H1 (cell line): ENCODE data around the gene MNX1. TPM values are rescaled to one million over a fixed set of nuclear protein-coding genes. Genes with fewer than 3 reads are reported as not detected.

Experiments
- CTCF ChIA-PET: fragments of 300-600 bp; sonication (Branson Sonifier 250); formaldehyde crosslinking; loops from one replicate; lab custom pipeline; 2021; ENCODE audit not compliant: partially characterized antibody; lab: Charles Lee
- POLR2A ChIA-PET: fragments of 300-600 bp; sonication (Branson Sonifier 250); formaldehyde crosslinking; loops from one replicate; lab custom pipeline; 2021; ENCODE audit warnings: inconsistent platforms; ENCODE audit not compliant: partially characterized antibody; lab: Charles Lee
- DNase-seq, 2 experiments: peaks; one replicate each; pipeline versions ENCODE4 v3.0.0 to v3.0.0-alpha.2; 2010 to 2022; ENCODE audit warnings: low spot score in 2 of 2, low read depth in 1 of 2, mixed read lengths in 1 of 2
- FAIRE-seq: peaks from 2 replicates; lab custom pipeline; 2011; peaks lifted over from hg19 to GRCh38; lab: Jason Lieb, UNC
- H2AFZ ChIP-seq: 2 replicates; pipeline ENCODE4 v1.8.1; 2012; ENCODE audit warnings: low read length, inconsistent platforms
- H2AK5ac ChIP-seq: 2 replicates; pipeline ENCODE4 v1.6.1; 2013; ENCODE audit warnings: low read depth, low read length
- H2BK120ac ChIP-seq: replicated peaks from 2 replicates; pipeline ENCODE3; 2013; ENCODE audit warnings: low read depth, low read length, inconsistent platforms
- H2BK12ac ChIP-seq: 2 replicates; pipeline ENCODE4 v1.6.1; 2013; ENCODE audit warnings: low read depth, low read length
- H2BK15ac ChIP-seq: 2 replicates; pipeline ENCODE4 v1.6.1; 2013; ENCODE audit warnings: low read length
- H2BK20ac ChIP-seq: 2 replicates; pipeline ENCODE4 v1.6.1; 2013; ENCODE audit warnings: low read length
- H2BK5ac ChIP-seq: 2 replicates; pipeline ENCODE4 v1.6.1; 2013; ENCODE audit warnings: low read depth, low read length
- H3K14ac ChIP-seq: 2 replicates; pipeline ENCODE4 v1.6.1; 2013; ENCODE audit warnings: inconsistent platforms; ENCODE audit not compliant: insufficient read length
- H3K18ac ChIP-seq: 2 replicates; pipeline ENCODE4 v1.6.1; 2013; ENCODE audit warnings: low read length; ENCODE audit errors: extremely low read depth
- H3K23ac ChIP-seq: 2 replicates; pipeline ENCODE4 v1.6.1; 2013; ENCODE audit warnings: inconsistent platforms; ENCODE audit not compliant: insufficient read length
- H3K23me2 ChIP-seq: 2 replicates; pipeline ENCODE4 v1.6.1; 2013; ENCODE audit warnings: low read depth, low read length
- H3K27ac ChIP-seq: 2 replicates; pipeline ENCODE4 v1.6.1; 2011; ENCODE audit warnings: low read depth, low read length, inconsistent platforms
- H3K27me3 ChIP-seq, 4 experiments: replicated peaks in 1 of 4; 1 replicate in 1 of 4; 2 replicates in 3 of 4; pipeline versions ENCODE4 v1.6.1 to v1.8.1; 2011 to 2013; ENCODE audit warnings: low read length in 3 of 4, mild to moderate bottlenecking in 3 of 4, inconsistent platforms in 2 of 4, mixed read lengths in 2 of 4, moderate library complexity in 1 of 4; ENCODE audit not compliant: control insufficient read depth in 3 of 4, insufficient read depth in 3 of 4; ENCODE audit errors: extremely low read depth in 1 of 4
- H3K36me3 ChIP-seq, 4 experiments: 2 replicates each; pipeline versions ENCODE4 v1.6.1 to v1.8.1; 2011 to 2013; ENCODE audit warnings: mild to moderate bottlenecking in 4 of 4, low read length in 3 of 4, moderate library complexity in 2 of 4, control low read depth in 1 of 4, inconsistent platforms in 1 of 4; ENCODE audit not compliant: insufficient read depth in 4 of 4, control insufficient read depth in 2 of 4
- H3K4ac ChIP-seq: replicated peaks from 2 replicates; pipeline ENCODE3; 2013; ENCODE audit warnings: low read length, low read depth, mixed read lengths, inconsistent platforms; ENCODE audit not compliant: insufficient read length
- H3K4me1 ChIP-seq, 4 experiments: replicated peaks in 1 of 4; 1 replicate in 1 of 4; 2 replicates in 3 of 4; pipeline versions ENCODE4 v1.6.1 to v1.8.1; 2011 to 2013; ENCODE audit warnings: low read length in 3 of 4, inconsistent platforms in 2 of 4, mixed read lengths in 1 of 4; ENCODE audit not compliant: insufficient read depth in 4 of 4, control insufficient read depth in 3 of 4
- H3K4me2 ChIP-seq, 2 experiments: 2 replicates each; pipeline versions ENCODE4 v1.6.1 to v1.8.1; 2011 to 2013; ENCODE audit warnings: low read depth in 2 of 2, low read length in 2 of 2, control low read depth in 1 of 2, inconsistent platforms in 1 of 2, mild to moderate bottlenecking in 1 of 2; ENCODE audit not compliant: insufficient read depth in 1 of 2
- H3K4me3 ChIP-seq, 4 experiments: fragments of 200-600, 300-600 bp in 1 of 4; sonication (generic), shearing (Covaris generic), sonication (Bioruptor Twin) in 1 of 4; 2 replicates each; pipeline versions ENCODE4 v1.5.1 to v1.8.1; 2011 to 2016; ENCODE audit warnings: low read length in 4 of 4, low read depth in 3 of 4, control low read depth in 2 of 4, inconsistent platforms in 2 of 4, mild to moderate bottlenecking in 2 of 4, mixed read lengths in 1 of 4, moderate library complexity in 1 of 4; ENCODE audit not compliant: insufficient read depth in 2 of 4; ENCODE audit errors: extremely low read depth in 1 of 4
- H3K56ac ChIP-seq: replicated peaks from 2 replicates; pipeline ENCODE3; 2013; ENCODE audit warnings: low read depth, mild to moderate bottlenecking, mixed read lengths, low read length, inconsistent platforms; ENCODE audit not compliant: insufficient read length
- H3K79me1 ChIP-seq: 2 replicates; pipeline ENCODE4 v1.6.1; 2013; ENCODE audit warnings: low read depth, low read length, control low read depth
- H3K79me2 ChIP-seq, 2 experiments: 2 replicates each; pipeline versions ENCODE4 v1.6.1 to v1.8.1; 2012 to 2013; ENCODE audit warnings: low read length in 2 of 2, mild to moderate bottlenecking in 2 of 2, inconsistent platforms in 1 of 2; ENCODE audit not compliant: insufficient read depth in 2 of 2, control insufficient read depth in 1 of 2
- H3K9ac ChIP-seq, 4 experiments: replicated peaks in 1 of 4; 1 replicate in 1 of 4; 2 replicates in 3 of 4; pipeline versions ENCODE4 v1.6.1 to v1.8.1; 2011 to 2013; ENCODE audit warnings: low read depth in 3 of 4, low read length in 3 of 4, control low read depth in 2 of 4, mild to moderate bottlenecking in 2 of 4, moderate library complexity in 2 of 4, inconsistent platforms in 1 of 4; ENCODE audit errors: extremely low read depth in 1 of 4
- H3K9me3 ChIP-seq, 2 experiments: 2 replicates each; pipeline versions ENCODE4 v1.6.1 to v1.8.1; 2012 to 2013; ENCODE audit warnings: mild to moderate bottlenecking in 2 of 2, moderate library complexity in 2 of 2, control low read depth in 1 of 2, inconsistent platforms in 1 of 2, low read depth in 1 of 2, low read length in 1 of 2, mixed read lengths in 1 of 2; ENCODE audit not compliant: insufficient read depth in 2 of 2
- H4K20me1 ChIP-seq, 2 experiments: replicated peaks in 1 of 2; 2 replicates each; pipeline versions ENCODE3 to v1.8.1; 2011 to 2013; ENCODE audit warnings: inconsistent platforms in 2 of 2, low read length in 2 of 2, mild to moderate bottlenecking in 1 of 2; ENCODE audit not compliant: insufficient read depth in 2 of 2, control insufficient read depth in 1 of 2
- H4K5ac ChIP-seq: 2 replicates; pipeline ENCODE4 v1.6.1; 2013; ENCODE audit warnings: low read length, low read depth, mixed read lengths, inconsistent platforms; ENCODE audit not compliant: insufficient read length
- H4K8ac ChIP-seq: 2 replicates; pipeline ENCODE4 v1.8.0; 2013; ENCODE audit warnings: mild to moderate bottlenecking, moderate library complexity, low read length, inconsistent platforms; ENCODE audit not compliant: insufficient read depth; ENCODE audit errors: extremely low read depth
- H4K91ac ChIP-seq: replicated peaks from 2 replicates; pipeline ENCODE3; 2013; ENCODE audit warnings: low read length, mixed read lengths, inconsistent platforms; ENCODE audit not compliant: insufficient read length
- CREB1 ChIP-seq: IDR thresholded peaks from 2 replicates; pipeline ENCODE4 v1.6.1; 2012; ENCODE audit warnings: inconsistent platforms
- CTBP2 ChIP-seq: IDR thresholded peaks from 2 replicates; pipeline ENCODE4 v1.7.0; 2011; ENCODE audit warnings: borderline replicate concordance, mild to moderate bottlenecking, moderate library complexity, mixed read lengths, low read length; ENCODE audit not compliant: insufficient read depth, insufficient read length
- EP300 ChIP-seq, 2 experiments: IDR thresholded peaks; 1 replicate in 1 of 2; 2 replicates in 1 of 2; pipeline ENCODE4 v1.6.1; 2011 to 2012; ENCODE audit warnings: low read depth in 2 of 2, low read length in 2 of 2, mild to moderate bottlenecking in 2 of 2, borderline replicate concordance in 1 of 2, inconsistent platforms in 1 of 2, moderate library complexity in 1 of 2
- SAP30 ChIP-seq: fragments of 300-600 bp; sonication (generic); IDR thresholded peaks from 2 replicates; pipeline ENCODE4 v1.7.1; 2012; ENCODE audit warnings: low read length, moderate library complexity, mild to moderate bottlenecking, inconsistent platforms; ENCODE audit not compliant: insufficient read depth, insufficient replicate concordance
- SP1 ChIP-seq: IDR thresholded peaks from 2 replicates; pipeline ENCODE4 v1.6.1; 2011; ENCODE audit warnings: low read depth, low read length
- SP2 ChIP-seq: IDR thresholded peaks from 2 replicates; pipeline ENCODE4 v1.6.1; 2012; ENCODE audit warnings: mild to moderate bottlenecking, low read length, inconsistent platforms
- SRF ChIP-seq: IDR thresholded peaks from 2 replicates; pipeline ENCODE4 v1.6.1; 2011; ENCODE audit warnings: mild to moderate bottlenecking, low read depth, low read length, moderate library complexity
- TCF12 ChIP-seq: IDR thresholded peaks from 2 replicates; pipeline ENCODE4 v1.6.1; 2011; ENCODE audit warnings: low read depth, mild to moderate bottlenecking, low read length
- WGBS, 2 experiments: shearing (Covaris generic) in 1 of 2; methylation state at CpG; one replicate each; pipeline versions ENCODE4 v1.1.6 to v1.1.7; 2013 to 2015; ENCODE audit warnings: low lambda C conversion rate in 2 of 2, mixed read lengths in 2 of 2, inconsistent platforms in 1 of 2, low coverage in 1 of 2, missing lambda C conversion rate in 1 of 2; ENCODE audit not compliant: insufficient replicate concordance in 2 of 2, insufficient coverage in 1 of 2, insufficient read length in 1 of 2; ENCODE audit errors: extremely low coverage in 1 of 2, missing lambda C conversion rate in 1 of 2; 5-methylcytosine and 5-hydroxymethylcytosine counted together
- polyA plus RNA-seq, 7 experiments: library from polyadenylated mRNA; depleted of rRNA in 3 of 7; stranded (reverse) in 5 of 7; unstranded in 2 of 7; fragments of >200 nt in 5 of 7; fragments of 200-250 nt in 2 of 7; gene quantifications; 1 replicate in 5 of 7; 2 replicates in 1 of 7; 4 replicates in 1 of 7; pipeline versions ENCODE4 v1.2.1 to v1.2.3, GENCODE V29; 2011 to 2013; ENCODE audit warnings: missing spikeins in 2 of 7, mixed read lengths in 2 of 7
- total RNA-seq: library from RNA; stranded (reverse); fragmentation: NEBNext Ultra II Directional; extraction: Animal tissue kit (Norgen Biotek cat#: 25700); gene quantifications from 2 replicates; pipeline ENCODE4 v1.2.1, GENCODE V29; 2021
- TF ChIP-seq, protein P1 (sequence below): IDR thresholded peaks from 2 replicates; pipeline ENCODE4 v1.6.1; 2012; ENCODE audit warnings: inconsistent platforms

MNX1 gene
- total and polyA plus RNA-seq, 2 of the 8 experiments (the other 6 are each of a cell fraction or from before 2014, with no cell fraction given), result 0.39 TPM; not detected in 1

DNA sequence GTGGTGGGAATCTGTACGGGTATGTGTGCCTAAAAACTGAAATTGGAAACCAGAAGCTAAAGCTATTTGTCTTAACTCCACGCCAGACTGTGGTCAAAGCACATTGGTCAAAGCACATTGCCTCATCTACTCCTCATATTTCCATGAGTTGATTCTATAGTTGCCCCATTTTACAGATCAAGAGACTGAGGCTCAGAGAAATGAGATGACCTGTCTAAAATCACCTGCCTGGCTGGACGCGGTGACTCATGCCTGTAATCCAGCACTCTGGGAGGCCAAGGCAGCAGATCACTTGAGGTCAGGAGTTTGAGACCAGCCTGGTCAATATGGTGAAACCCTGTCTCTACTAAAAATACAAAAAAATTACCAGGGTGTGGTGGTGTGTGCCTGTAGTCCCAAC is 21.7 kb upstream of the MNX1 start:
- H2BK120ac ChIP-seq, result no peak overlapping the region
- no peak for DNase-seq
- no peak overlapping the region for H3K9ac ChIP-seq
- H2AFZ ChIP-seq, result no peak overlapping the region
- no peak overlapping the region for H3K27ac ChIP-seq
- no peak for FAIRE-seq
- WGBS, 2 experiments, result 87% methylated on average over 4 of the region's 4 CpGs; no CpG with 5 or more reads in 1 of the 2 experiments
- no peak overlapping the region for H3K4ac ChIP-seq
- H3K14ac ChIP-seq, result no peak overlapping the region
- no peak overlapping the region for H2AK5ac ChIP-seq
- H2BK15ac ChIP-seq, result no peak overlapping the region
- no peaks in the 10 kb centered on the region for H3K23me2 ChIP-seq
- H2BK12ac ChIP-seq, result no peak overlapping the region
- ChIA-PET CTCF (no interaction called here), POLR2A (interaction anchor here (0.7 kb wide), 1 partner anchor 10 kb away, joined by 4 read pairs; no protein-coding TSS in a partner anchor)
- 0 out of 7 replicates have a peak, but pooled peaks cover 0 to 3% (median 0%) of the 10 kb centered on the region in 4 experiments for H3K4me1 ChIP-seq
- no peaks in the 10 kb centered on the region for H3K79me1 ChIP-seq
- H3K4me3 ChIP-seq, result no peak overlapping the region
- H3K27me3 ChIP-seq, result peaks cover 0 to 4% (median 2%) of the 10 kb centered on the region in 4 experiments; a peak in 3 of 7 replicates
- H3K18ac ChIP-seq, result no peak overlapping the region
- no peak overlapping the region for H4K5ac ChIP-seq
- no peaks in the 10 kb centered on the region for H3K36me3 ChIP-seq
- no peak overlapping the region for H3K23ac ChIP-seq
- no peak overlapping the region for H4K8ac ChIP-seq
- no peak overlapping the region for H2BK20ac ChIP-seq
- H3K79me2 ChIP-seq, result no peaks in the 10 kb centered on the region
- H2BK5ac ChIP-seq, result no peak overlapping the region
- no peak overlapping the region for H3K56ac ChIP-seq
- no peaks in the 10 kb centered on the region for H3K9me3 ChIP-seq
- H4K20me1 ChIP-seq, result no peaks in the 10 kb centered on the region
- TF ChIP-seq EP300 (IDR thresholded peaks at IDR 0.05; ENCODE audit: borderline replicate concordance in 1 of 2, low read depth in 2 of 2, low read length in 2 of 2), result no peak
- TF ChIP-seq SAP30, result no peak
- TF ChIP-seq CREB1, result no peak
- TF ChIP-seq TCF12, result no peak
- TF ChIP-seq CTBP2, result no peak
- TF ChIP-seq, protein P1, sequence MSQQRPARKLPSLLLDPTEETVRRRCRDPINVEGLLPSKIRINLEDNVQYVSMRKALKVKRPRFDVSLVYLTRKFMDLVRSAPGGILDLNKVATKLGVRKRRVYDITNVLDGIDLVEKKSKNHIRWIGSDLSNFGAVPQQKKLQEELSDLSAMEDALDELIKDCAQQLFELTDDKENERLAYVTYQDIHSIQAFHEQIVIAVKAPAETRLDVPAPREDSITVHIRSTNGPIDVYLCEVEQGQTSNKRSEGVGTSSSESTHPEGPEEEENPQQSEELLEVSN, result no peak
- no peak for TF ChIP-seq SP2
- no peak for TF ChIP-seq SRF
- no peak for TF ChIP-seq SP1
- TF ChIP-seq, all 59 proteins: peak for 0
- H4K91ac ChIP-seq, result no peak overlapping the region
- no peak overlapping the region for H3K4me2 ChIP-seq
